H1 (cell line): ENCODE results near the gene MYBPC2. TPM values are rescaled to one million over a fixed set of nuclear protein-coding genes. Genes with fewer than 3 reads are reported as not detected.

Experiments used
- EP300 ChIP-seq, 2 experiments: IDR thresholded peaks; 1 replicate in 1 of 2; 2 replicates in 1 of 2; pipeline ENCODE4 v1.6.1; 2011 to 2012; ENCODE audit warnings: low read depth in 2 of 2, low read length in 2 of 2, mild to moderate bottlenecking in 2 of 2, borderline replicate concordance in 1 of 2, inconsistent platforms in 1 of 2, moderate library complexity in 1 of 2
- KDM4A ChIP-seq: IDR thresholded peaks from one replicate; pipeline ENCODE4 v1.7.1; 2012; ENCODE audit warnings: low read depth, mild to moderate bottlenecking, moderate library complexity, low read length, inconsistent platforms; ENCODE audit not compliant: severe bottlenecking
- MAX ChIP-seq: IDR thresholded peaks from 2 replicates; pipeline ENCODE4 v1.6.1; 2012; ENCODE audit warnings: inconsistent platforms
- RNF2 ChIP-seq: fragments of 200-900, 300-1000 bp; sonication (generic); IDR thresholded peaks from 2 replicates; pipeline ENCODE4 v1.7.1; 2016; ENCODE audit warnings: borderline replicate concordance, low read depth, mild to moderate bottlenecking, antibody characterized with exemption, low read length; ENCODE audit not compliant: poor library complexity, severe bottlenecking; ENCODE audit errors: missing control alignments
- SIX5 ChIP-seq: IDR thresholded peaks from 2 replicates; pipeline ENCODE4 v1.6.1; 2011; ENCODE audit warnings: mild to moderate bottlenecking, low read depth, low read length
- polyA plus RNA-seq, 7 experiments: library from polyadenylated mRNA; depleted of rRNA in 3 of 7; stranded (reverse) in 5 of 7; unstranded in 2 of 7; fragments of >200 nt in 5 of 7; fragments of 200-250 nt in 2 of 7; gene quantifications; 1 replicate in 5 of 7; 2 replicates in 1 of 7; 4 replicates in 1 of 7; pipeline versions ENCODE4 v1.2.1 to v1.2.3, GENCODE V29; 2011 to 2013; ENCODE audit warnings: missing spikeins in 2 of 7, mixed read lengths in 2 of 7
- total RNA-seq: library from RNA; stranded (reverse); fragmentation: NEBNext Ultra II Directional; extraction: Animal tissue kit (Norgen Biotek cat#: 25700); gene quantifications from 2 replicates; pipeline ENCODE4 v1.2.1, GENCODE V29; 2021

MYBPC2 gene
- total and polyA plus RNA-seq, 2 of the 8 experiments (the other 6 are each of a cell fraction or from before 2014, with no cell fraction given) = 1.8 to 3.1 TPM

- no peak for TF ChIP-seq EP300 (IDR thresholded peaks at IDR 0.05; ENCODE audit: borderline replicate concordance in 1 of 2, low read depth in 2 of 2, low read length in 2 of 2)
- no peak for TF ChIP-seq MAX
- no peak for TF ChIP-seq RNF2
- TF ChIP-seq SIX5 = no peak
- TF ChIP-seq KDM4A = no peak
- TF ChIP-seq, all 59 proteins: peak for 0
Measured at GRCh38 chr19:50425581-50425980, 7.1 kb upstream of the MYBPC2 start (continued).
